Natural killer cell treated with Interleukin-12 subunit alpha and Interleukin-12 subunit beta and Interleukin-15 and Interleukin-18, amount 100 ng/mL, for 72 hours (primary cell): ENCODE results near the gene VPS37B. TPM values are rescaled to one million over a fixed set of nuclear protein-coding genes. Genes with fewer than 3 reads are reported as not detected.
"Not testable (repeated sequence)": the region's sequence is repeated elsewhere in the genome, so short reads cannot be mapped to it uniquely, and the experiment has no call there.

ENCODE experiments used
- ATAC-seq, 2 donors: fragments of 150-1000 bp; cut with Tn5 transposase in 1 of 2; sonication (Bioruptor Pico), chemical (Tn5 transposase) in 1 of 2; 2 replicates each; pipeline ENCODE4 v1.10.0; 2021
- DNase-seq: peaks from one replicate; pipeline ENCODE4 v3.0.0; 2022; ENCODE audit warnings: low spot score
- H3K27ac Mint-ChIP-seq, 2 donors: 1 replicate in 1 of 2; 2 replicates in 1 of 2; pipeline ENCODE4 v1.8.0; 2022; ENCODE audit warnings: mixed read lengths in 2 of 2, mild to moderate bottlenecking in 1 of 2, moderate library complexity in 1 of 2
- H3K27me3 Mint-ChIP-seq, 2 donors: 1 replicate in 1 of 2; 2 replicates in 1 of 2; pipeline ENCODE4 v1.8.0; 2022; ENCODE audit warnings: mixed read lengths in 2 of 2
- H3K36me3 Mint-ChIP-seq: one replicate; pipeline ENCODE4 v1.8.0; 2022; ENCODE audit warnings: mixed read lengths
- H3K4me1 Mint-ChIP-seq, 2 donors: 1 replicate in 1 of 2; 2 replicates in 1 of 2; pipeline ENCODE4 v1.8.0; 2022; ENCODE audit warnings: low read depth in 2 of 2, mixed read lengths in 2 of 2, mild to moderate bottlenecking in 1 of 2
- H3K4me3 Mint-ChIP-seq: one replicate; pipeline ENCODE4 v1.8.0; 2022; ENCODE audit warnings: mixed read lengths
- H3K9me3 Mint-ChIP-seq: 2 replicates; pipeline ENCODE4 v1.8.0; 2022; ENCODE audit warnings: mixed read lengths
- total RNA-seq, 2 donors: library from RNA; stranded (reverse); gene quantifications; one replicate each; pipeline ENCODE4 v1.2.3, GENCODE V29; 2022

VPS37B gene
- total RNA-seq = 10 to 100 TPM; 42.6 to 46.9 TPM

- Mint-ChIP-seq H3K4me1 (peaks cover 75 to 81% of the 10 kb centered on the region in 2 donors), H3K9me3 (peaks cover 3% of the 10 kb centered on the region), H3K4me3 (peak within 1 kb of the TSS; percentile 99), H3K36me3 (peaks cover 5% of the 10 kb centered on the region), H3K27ac (peak within 1 kb of the TSS; percentile 95 to 97), H3K27me3 (no peaks in the 10 kb centered on the region)
- ATAC-seq (peak; percentile 83 to 88), DNase-seq (peak; percentile 93)
These were observed at the start of gene VPS37B for GRCh38 chr12:122895704-122896636. VPS37B (minus strand) TSS chr12:122896124; CDS start chr12:122896062, 62 bp downstream.

- H3K4me3 Mint-ChIP-seq = no peak overlapping the region
These were observed 49.0 kb upstream of the VPS37B start for GRCh38 chr12:122944605-122945592.

GRCh38 chr12:122943196-122943595 lies 47.3 kb upstream of the VPS37B start:
- H3K4me1 Mint-ChIP-seq = peaks cover 41 to 49% of the 10 kb centered on the region in 2 donors
- H3K4me3 Mint-ChIP-seq = peak overlapping the region; percentile 75
- H3K27ac Mint-ChIP-seq = peak overlapping the region; percentile 7 to 25
- DNase-seq (no peak), ATAC-seq (no peak)
- no peaks in the 10 kb centered on the region for H3K36me3 Mint-ChIP-seq
- no peaks in the 10 kb centered on the region for H3K27me3 Mint-ChIP-seq
- H3K9me3 Mint-ChIP-seq = no peaks in the 10 kb centered on the region

More at GRCh38 chr12:122944605-122945592, 49.0 kb upstream of the VPS37B start:
- DNase-seq = no peak
- no peaks in the 10 kb centered on the region for H3K27me3 Mint-ChIP-seq
- no peaks in the 10 kb centered on the region for H3K9me3 Mint-ChIP-seq
- H3K4me1 Mint-ChIP-seq = peaks cover 46 to 52% of the 10 kb centered on the region in 2 donors
- no peak for ATAC-seq
- peak overlapping the region in 1 of 2 donors; percentile 93 for H3K27ac Mint-ChIP-seq
- no peaks in the 10 kb centered on the region for H3K36me3 Mint-ChIP-seq

- ATAC-seq (peak; percentile 15 to 24), DNase-seq (no peak)
- Mint-ChIP-seq H3K4me3 (peak overlapping the region; percentile 75), H3K4me1 (peaks cover 38 to 43% of the 10 kb centered on the region in 2 donors), H3K27me3 (no peaks in the 10 kb centered on the region), H3K27ac (peak overlapping the region; percentile 7 to 25), H3K36me3 (no peaks in the 10 kb centered on the region), H3K9me3 (no peaks in the 10 kb centered on the region)
These were observed 46.7 kb upstream of the VPS37B start for GRCh38 chr12:122942637-122943036.

- H3K27me3 Mint-ChIP-seq, H3K9me3 Mint-ChIP-seq, H3K4me3 Mint-ChIP-seq, DNase-seq, ATAC-seq, H3K27ac Mint-ChIP-seq, H3K36me3 Mint-ChIP-seq: not testable (repeated sequence)
- H3K4me1 Mint-ChIP-seq = peaks cover 25 to 31% of the 10 kb centered on the region in 2 donors
These were observed 45.4 kb upstream of the VPS37B start for GRCh38 chr12:122941351-122941750.

GRCh38 chr12:122939125-122939524 lies 43.2 kb upstream of the VPS37B start:
- Mint-ChIP-seq H3K36me3 (no peaks in the 10 kb centered on the region), H3K27me3 (no peaks in the 10 kb centered on the region), H3K9me3 (no peaks in the 10 kb centered on the region), H3K4me3 (no peak overlapping the region), H3K27ac (no peak overlapping the region), H3K4me1 (peaks cover 18 to 22% of the 10 kb centered on the region in 2 donors)
- ATAC-seq = no peak
- DNase-seq = no peak

GRCh38 chr12:122937622-122938091 lies 41.7 kb upstream of the VPS37B start:
- Mint-ChIP-seq H3K36me3 (no peaks in the 10 kb centered on the region), H3K27ac (no peak overlapping the region), H3K4me3 (no peak overlapping the region), H3K27me3 (no peaks in the 10 kb centered on the region), H3K4me1 (peaks cover 4 to 7% of the 10 kb centered on the region in 2 donors), H3K9me3 (no peaks in the 10 kb centered on the region)
- DNase-seq = no peak
- ATAC-seq = no peak

- H3K36me3 Mint-ChIP-seq = no peaks in the 10 kb centered on the region
- DNase-seq (no peak), ATAC-seq (no peak)
- H3K4me3 Mint-ChIP-seq = no peak overlapping the region
- H3K27me3 Mint-ChIP-seq = no peaks in the 10 kb centered on the region
- H3K27ac Mint-ChIP-seq = no peak overlapping the region
- no peaks in the 10 kb centered on the region for H3K9me3 Mint-ChIP-seq
- H3K4me1 Mint-ChIP-seq = peaks cover 0 to 3% of the 10 kb centered on the region in 2 donors
These were observed 39.4 kb upstream of the VPS37B start for GRCh38 chr12:122935318-122935717.

- no peaks in the 10 kb centered on the region for H3K9me3 Mint-ChIP-seq
- no peaks in the 10 kb centered on the region for H3K27me3 Mint-ChIP-seq
- no peak overlapping the region for H3K27ac Mint-ChIP-seq
- no peak overlapping the region for H3K4me3 Mint-ChIP-seq
- ATAC-seq (no peak), DNase-seq (no peak)
- H3K36me3 Mint-ChIP-seq = no peaks in the 10 kb centered on the region
- H3K4me1 Mint-ChIP-seq = peaks cover 0 to 3% of the 10 kb centered on the region in 2 donors
These were observed 38.8 kb upstream of the VPS37B start for GRCh38 chr12:122934722-122935121.

GRCh38 chr12:122932207-122932606 lies 36.3 kb upstream of the VPS37B start:
- no peaks in the 10 kb centered on the region for H3K4me1 Mint-ChIP-seq

GRCh38 chr12:122929812-122930211 lies 33.9 kb upstream of the VPS37B start:
- no peak for ATAC-seq
- no peaks in the 10 kb centered on the region for H3K9me3 Mint-ChIP-seq
- no peak overlapping the region for H3K27ac Mint-ChIP-seq
- no peaks in the 10 kb centered on the region for H3K36me3 Mint-ChIP-seq
- H3K27me3 Mint-ChIP-seq = no peaks in the 10 kb centered on the region
- no peak overlapping the region for H3K4me3 Mint-ChIP-seq
- peaks cover 0 to 3% of the 10 kb centered on the region in 2 donors for H3K4me1 Mint-ChIP-seq
- DNase-seq = no peak

More at GRCh38 chr12:122932207-122932606, 36.3 kb upstream of the VPS37B start:
- no peak for ATAC-seq
- Mint-ChIP-seq H3K27me3 (no peaks in the 10 kb centered on the region), H3K9me3 (no peaks in the 10 kb centered on the region), H3K4me3 (no peak overlapping the region), H3K36me3 (no peaks in the 10 kb centered on the region), H3K27ac (no peak overlapping the region)
- no peak for DNase-seq

GRCh38 chr12:122929148-122929538 lies 33.2 kb upstream of the VPS37B start:
- ATAC-seq = no peak
- no peak overlapping the region for H3K4me3 Mint-ChIP-seq
- peaks cover 0 to 3% of the 10 kb centered on the region in 2 donors for H3K4me1 Mint-ChIP-seq
- no peak for DNase-seq
- no peaks in the 10 kb centered on the region for H3K27me3 Mint-ChIP-seq
- H3K27ac Mint-ChIP-seq = no peak overlapping the region
- H3K36me3 Mint-ChIP-seq = no peaks in the 10 kb centered on the region
- H3K9me3 Mint-ChIP-seq = no peaks in the 10 kb centered on the region

GRCh38 chr12:122928404-122929147 lies 32.7 kb upstream of the VPS37B start:
- no peak overlapping the region for H3K4me3 Mint-ChIP-seq
- H3K27me3 Mint-ChIP-seq = no peaks in the 10 kb centered on the region
- peak overlapping the region in 1 of 2 donors; percentile 50 for H3K27ac Mint-ChIP-seq
- DNase-seq (no peak), ATAC-seq (no peak)
- H3K9me3 Mint-ChIP-seq = no peaks in the 10 kb centered on the region
- H3K4me1 Mint-ChIP-seq = peaks cover 0 to 3% of the 10 kb centered on the region in 2 donors
- H3K36me3 Mint-ChIP-seq = no peaks in the 10 kb centered on the region
